B cell (primary cell): ENCODE data around the gene PNPLA3. TPM values are rescaled to one million over a fixed set of nuclear protein-coding genes. Genes with fewer than 3 reads are reported as not detected.

Experiments used
- ATAC-seq: fragments of 200-7000 bp; cut with Tn5 transposase; one replicate; pipeline ENCODE4 v1.10.0; 2021; ENCODE audit warnings: low read depth, mild to moderate bottlenecking, moderate number of reproducible peaks, moderate library complexity
- CTCF ChIA-PET: fragments of 350-600 bp; sonication (Branson Sonifier 250); formaldehyde crosslinking; loops from one replicate; lab custom pipeline; 2021; ENCODE audit warnings: antibody characterized with exemption, inconsistent platforms; lab: Charles Lee
- POLR2A ChIA-PET: fragments of 350-600 bp; sonication (Branson Sonifier 250); formaldehyde crosslinking; loops from one replicate; lab custom pipeline; 2021; ENCODE audit warnings: antibody characterized with exemption; lab: Charles Lee
- DNase-seq: peaks from one replicate; pipeline ENCODE4 v3.0.0; 2013
- H2AFZ ChIP-seq: 2 replicates; pipeline ENCODE4 v1.6.1; 2012; ENCODE audit warnings: mild to moderate bottlenecking, low read depth, low read length; ENCODE audit not compliant: insufficient read depth, poor library complexity, severe bottlenecking
- H3K27ac ChIP-seq, 2 donors: 1 replicate in 1 of 2; 2 replicates in 1 of 2; pipeline ENCODE4 v1.5.1; 2012 to 2013; ENCODE audit warnings: low read length in 2 of 2, mild to moderate bottlenecking in 2 of 2, moderate library complexity in 1 of 2
- H3K27me3 ChIP-seq, 4 experiments: fragments of 200-600 bp in 1 of 4; sonication (generic) in 1 of 4; replicated peaks in 1 of 4; 1 replicate in 2 of 4; 2 replicates in 2 of 4; pipeline versions ENCODE4 v1.6.1 to v1.7.0; 2013 to 2016; ENCODE audit warnings: low read length in 3 of 4, mild to moderate bottlenecking in 2 of 4, mixed read lengths in 1 of 4, moderate library complexity in 1 of 4; ENCODE audit not compliant: insufficient read depth in 4 of 4, control insufficient read depth in 3 of 4; ENCODE audit errors: control extremely low read depth in 1 of 4
- H3K36me3 ChIP-seq, 2 experiments: replicated peaks in 1 of 2; 1 replicate in 1 of 2; 2 replicates in 1 of 2; pipeline versions ENCODE4 v1.6.1 to v1.7.1; 2013; ENCODE audit warnings: low read length in 1 of 2; ENCODE audit not compliant: insufficient read depth in 2 of 2, control insufficient read depth in 1 of 2; ENCODE audit errors: control extremely low read depth in 1 of 2, extremely low read depth in 1 of 2
- H3K4me1 ChIP-seq, 2 donors: fragments of 200-600 bp in 1 of 2; sonication (generic) in 1 of 2; 1 replicate in 1 of 2; 2 replicates in 1 of 2; pipeline versions ENCODE4 v1.5.1 to v1.6.1; 2013 to 2017; ENCODE audit warnings: low read length in 2 of 2; ENCODE audit not compliant: control insufficient read depth in 2 of 2, insufficient read depth in 2 of 2
- H3K4me2 ChIP-seq: replicated peaks from 2 replicates; pipeline ENCODE3; 2012; ENCODE audit warnings: mild to moderate bottlenecking, low read depth, low read length; ENCODE audit not compliant: poor library complexity, severe bottlenecking
- H3K4me3 ChIP-seq, 5 experiments: fragments of 200-600 bp in 1 of 5; sonication (generic) in 1 of 5; 1 replicate in 3 of 5; 2 replicates in 2 of 5; pipeline versions ENCODE4 v1.5.1 to v1.7.0; 2011 to 2016; ENCODE audit warnings: low read length in 4 of 5, mild to moderate bottlenecking in 4 of 5, low read depth in 2 of 5, control low read depth in 1 of 5, moderate library complexity in 1 of 5; ENCODE audit not compliant: insufficient read depth in 1 of 5; ENCODE audit errors: control extremely low read depth in 1 of 5, extremely low read depth in 1 of 5
- H3K79me2 ChIP-seq: fragments of 200-600 bp; sonication (generic); one replicate; pipeline ENCODE4 v1.6.0; 2016; ENCODE audit warnings: low read length; ENCODE audit not compliant: control insufficient read depth, insufficient read depth
- H3K9ac ChIP-seq: fragments of 200-600 bp; sonication (generic); 2 replicates; pipeline ENCODE4 v1.6.1; 2017; ENCODE audit warnings: mild to moderate bottlenecking, low read length, moderate library complexity
- H3K9me3 ChIP-seq, 3 donors: one replicate each; pipeline versions ENCODE4 v1.6.1 to v1.7.1; 2013; ENCODE audit warnings: low read length in 2 of 3; ENCODE audit not compliant: control insufficient read depth in 2 of 3, insufficient read depth in 1 of 3; ENCODE audit errors: control extremely low read depth in 1 of 3
- H4K20me1 ChIP-seq: 2 replicates; pipeline ENCODE4 v1.6.0; 2012; ENCODE audit warnings: mild to moderate bottlenecking, low read length; ENCODE audit not compliant: insufficient read depth, control insufficient read depth, poor library complexity, severe bottlenecking
- H3K27ac Mint-ChIP-seq: one replicate; pipeline ENCODE4 v1.8.0; 2021; ENCODE audit warnings: mixed read lengths
- H3K27me3 Mint-ChIP-seq: one replicate; pipeline ENCODE4 v1.8.0; 2021; ENCODE audit warnings: mixed read lengths
- H3K4me1 Mint-ChIP-seq: one replicate; pipeline ENCODE4 v1.8.0; 2021; ENCODE audit warnings: mixed read lengths
- H3K4me3 Mint-ChIP-seq: one replicate; pipeline ENCODE4 v1.8.0; 2021; ENCODE audit warnings: mixed read lengths
- H3K9me3 Mint-ChIP-seq: one replicate; pipeline ENCODE4 v1.8.0; 2022; ENCODE audit warnings: mixed read lengths; ENCODE audit not compliant: insufficient read depth
- EZH2 ChIP-seq: IDR thresholded peaks from 2 replicates; pipeline ENCODE4 v1.6.1; 2012; ENCODE audit warnings: borderline replicate concordance, low read depth, mild to moderate bottlenecking, moderate library complexity, low read length; ENCODE audit not compliant: insufficient read depth, poor library complexity, severe bottlenecking
- WGBS: methylation state at CpG from one replicate; pipeline ENCODE4 v1.1.5; 2013; ENCODE audit warnings: missing lambda C conversion rate; ENCODE audit not compliant: insufficient coverage; 5-methylcytosine and 5-hydroxymethylcytosine counted together
- intact Hi-C: fragments of 100-400 bp; cut with micrococcal nuclease; formaldehyde crosslinking; loops from one replicate; pipeline ENCODE4 v1.10.0; 2022
- polyA plus RNA-seq: library from polyadenylated mRNA; depleted of rRNA; stranded (reverse); fragments of >200 nt; gene quantifications from 2 replicates; pipeline ENCODE4 v1.2.3, GENCODE V29; 2012
- total RNA-seq, 2 donors: library from RNA; stranded (reverse); fragments of 120-200 nt in 1 of 2; gene quantifications; 1 replicate in 1 of 2; 2 replicates in 1 of 2; pipeline versions ENCODE4 v1.2.3 to v1.2.4, GENCODE V29; 2013 to 2022
- TF ChIP-seq, protein P1 (sequence below): fragments of 200-600 bp; IDR thresholded peaks from one replicate; pipeline ENCODE4 v1.8.0; 2022; ENCODE audit warnings: antibody characterized with exemption, mild to moderate bottlenecking

The PNPLA3 gene
- total and polyA plus RNA-seq, 2 donors (not counting 1 experiment from before 2014, with no cell fraction given): 0.15 TPM; not detected in 1

DNA sequence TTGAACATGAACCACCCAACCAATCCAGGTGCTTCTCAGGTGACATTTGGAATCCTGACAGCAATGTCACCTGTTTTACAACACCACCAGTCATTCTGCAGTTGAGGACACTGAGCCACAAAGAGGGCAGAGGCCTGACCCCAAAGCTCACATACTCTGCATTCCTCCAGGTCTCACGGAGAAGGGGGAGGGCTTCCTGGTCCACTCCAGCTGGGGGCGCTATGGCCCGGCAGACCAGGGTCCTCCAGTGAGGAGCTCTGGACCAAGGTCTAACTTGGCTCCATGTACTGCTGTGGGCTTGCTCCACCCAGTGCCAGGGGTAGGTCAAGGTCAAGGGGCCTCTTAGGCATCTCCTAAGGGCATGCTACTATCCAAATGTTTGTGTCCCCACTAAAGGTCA lies 1.5 kb upstream of the PNPLA3 start:
- Mint-ChIP-seq H3K27me3 (peaks cover 33% of the 10 kb centered on the region), H3K4me1 (peaks cover 6% of the 10 kb centered on the region), H3K9me3 (no peaks in the 10 kb centered on the region), H3K4me3 (no peak overlapping the region), H3K27ac (no peak overlapping the region)
- Histone ChIP-seq H4K20me1 (no peaks in the 10 kb centered on the region), H3K9me3 (peaks cover 0 to 23% (median 0%) of the 10 kb centered on the region in 3 donors), H3K27me3 (peaks cover 0 to 41% (median 8%) of the 10 kb centered on the region in 4 experiments), H3K4me3 (no peak overlapping the region), H3K9ac (no peak overlapping the region), H3K36me3 (no peaks in the 10 kb centered on the region), H3K27ac (no peak overlapping the region), H2AFZ (no peak overlapping the region), H3K4me2 (no peak overlapping the region), H3K4me1 (peaks cover 12 to 13% of the 10 kb centered on the region in 2 donors), H3K79me2 (no peaks in the 10 kb centered on the region)
- ATAC-seq (no peak), DNase-seq (no peak)
- POLR2A ChIA-PET: no interaction called here
- CTCF ChIA-PET: interaction anchor here (1.9 kb wide), 1 partner anchor 24 kb away, joined by 5 read pairs; no protein-coding TSS in a partner anchor
- TF ChIP-seq EZH2: no peak
- TF ChIP-seq, protein P1, sequence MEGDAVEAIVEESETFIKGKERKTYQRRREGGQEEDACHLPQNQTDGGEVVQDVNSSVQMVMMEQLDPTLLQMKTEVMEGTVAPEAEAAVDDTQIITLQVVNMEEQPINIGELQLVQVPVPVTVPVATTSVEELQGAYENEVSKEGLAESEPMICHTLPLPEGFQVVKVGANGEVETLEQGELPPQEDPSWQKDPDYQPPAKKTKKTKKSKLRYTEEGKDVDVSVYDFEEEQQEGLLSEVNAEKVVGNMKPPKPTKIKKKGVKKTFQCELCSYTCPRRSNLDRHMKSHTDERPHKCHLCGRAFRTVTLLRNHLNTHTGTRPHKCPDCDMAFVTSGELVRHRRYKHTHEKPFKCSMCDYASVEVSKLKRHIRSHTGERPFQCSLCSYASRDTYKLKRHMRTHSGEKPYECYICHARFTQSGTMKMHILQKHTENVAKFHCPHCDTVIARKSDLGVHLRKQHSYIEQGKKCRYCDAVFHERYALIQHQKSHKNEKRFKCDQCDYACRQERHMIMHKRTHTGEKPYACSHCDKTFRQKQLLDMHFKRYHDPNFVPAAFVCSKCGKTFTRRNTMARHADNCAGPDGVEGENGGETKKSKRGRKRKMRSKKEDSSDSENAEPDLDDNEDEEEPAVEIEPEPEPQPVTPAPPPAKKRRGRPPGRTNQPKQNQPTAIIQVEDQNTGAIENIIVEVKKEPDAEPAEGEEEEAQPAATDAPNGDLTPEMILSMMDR: no peak
- WGBS: 71% methylated on average over 1 of the region's 3 CpGs
- intact Hi-C loops: no loop called here

DNA sequence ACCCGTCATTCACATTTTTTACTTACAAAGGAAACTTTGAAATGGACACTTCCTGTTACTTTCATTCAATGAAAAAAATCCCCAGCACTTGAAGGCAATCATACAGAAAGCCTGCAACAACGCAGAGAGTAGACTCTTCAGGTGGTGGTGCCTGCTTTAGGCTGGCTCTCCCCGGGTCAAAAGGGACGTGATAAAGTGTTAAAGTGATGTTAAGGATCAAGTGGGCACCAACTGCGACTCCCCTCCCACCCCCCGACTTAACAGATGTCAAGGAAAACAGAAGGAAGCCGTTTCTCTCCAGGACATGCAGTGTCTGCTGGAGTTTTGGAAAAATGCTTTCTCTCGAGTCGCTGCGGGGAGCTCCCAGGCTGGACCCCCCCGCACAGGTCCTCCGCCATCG lies 414 bp upstream of the PNPLA3 start:
- H3K4me2 ChIP-seq: peak overlapping the region; percentile 94

More for the DNA sequence above, 414 bp upstream of the PNPLA3 start:
- ChIA-PET CTCF (interaction anchor here (1.9 kb wide), 1 partner anchor 22 kb away, joined by 5 read pairs; no protein-coding TSS in a partner anchor), POLR2A (interaction anchor here (0.7 kb wide), 1 partner anchor 23 kb away, joined by 4 read pairs; no protein-coding TSS in a partner anchor)
- Histone ChIP-seq H3K36me3 (no peaks in the 10 kb centered on the region), H3K4me3 (peak overlapping the region; percentile 21 to 62 (median 56)), H3K79me2 (no peaks in the 10 kb centered on the region), H4K20me1 (no peaks in the 10 kb centered on the region), H3K27me3 (peaks cover 0 to 33% (median 8%) of the 10 kb centered on the region in 4 experiments), H3K27ac (no peak overlapping the region), H3K9ac (peak overlapping the region; percentile 55), H3K9me3 (peaks cover 0 to 23% (median 0%) of the 10 kb centered on the region in 3 donors), H2AFZ (peak overlapping the region; percentile 72), H3K4me1 (peaks cover 12 to 13% of the 10 kb centered on the region in 2 donors)
- H3K9me3 Mint-ChIP-seq: no peaks in the 10 kb centered on the region
- 0% methylated on average over 1 of the region's 13 CpGs for WGBS
- peak overlapping the region; percentile 84 for H3K4me3 Mint-ChIP-seq
- no peak overlapping the region for H3K27ac Mint-ChIP-seq
- peaks cover 6% of the 10 kb centered on the region for H3K4me1 Mint-ChIP-seq
- intact Hi-C loops: no loop called here
- H3K27me3 Mint-ChIP-seq: peaks cover 25% of the 10 kb centered on the region
- ATAC-seq (peak; percentile 56), DNase-seq (peak; percentile 53)
- no peak for TF ChIP-seq EZH2
- TF ChIP-seq, protein P1: no peak
